OCI-LY3 (cell line): ENCODE measurements around the gene KIF3A.

Source experiments
- CTCF ChIP-seq: fragments of 200-600, 300-600 bp; sonication (generic); IDR thresholded peaks from 2 replicates; pipeline ENCODE4 v1.5.1; 2014; ENCODE audit warnings: antibody characterized with exemption, low read length, low read depth
- EZH2phosphoT487 ChIP-seq: fragments of 200-600 bp; shearing (Covaris generic); IDR thresholded peaks from 2 replicates; pipeline ENCODE4 v1.6.1; 2018; ENCODE audit warnings: antibody characterized with exemption, mixed run types, low read depth

GRCh38 chr5:132664696-132665209 is 72.6 kb downstream of the KIF3A start:
- TF ChIP-seq CTCF: no peak
- no peak for TF ChIP-seq EZH2phosphoT487
